Prostate gland (tissue), 2 donors: Measurements from ENCODE around the gene RAB14. TPM values are rescaled to one million over a fixed set of nuclear protein-coding genes. Genes with fewer than 3 reads are reported as not detected.

Experiments used
- DNase-seq: peaks from one replicate; pipeline ENCODE4 v3.0.0-alpha.2; 2019; ENCODE audit warnings: low spot score
- H3K27ac ChIP-seq, 2 donors: fragments of 200-600 bp; sonication (generic); 2 replicates each; pipeline ENCODE4 v1.5.1; 2017 to 2019
- H3K27me3 ChIP-seq: fragments of 200-600 bp; sonication (generic); replicated peaks from 2 replicates; pipeline ENCODE4 v1.5.1; 2019; ENCODE audit not compliant: insufficient read depth
- H3K36me3 ChIP-seq, 2 donors: fragments of 200-600 bp; sonication (generic); 1 replicate in 1 of 2; 2 replicates in 1 of 2; pipeline versions ENCODE4 v1.5.1 to v1.8.1; 2017 to 2019
- H3K4me1 ChIP-seq: fragments of 200-600 bp; sonication (generic); replicated peaks from 2 replicates; pipeline ENCODE4 v1.5.1; 2019
- H3K4me3 ChIP-seq, 2 donors: fragments of 200-600 bp; sonication (generic); 2 replicates each; pipeline ENCODE4 v1.5.1; 2017 to 2019
- H3K9me3 ChIP-seq: fragments of 200-600 bp; sonication (generic); 2 replicates; pipeline ENCODE4 v1.5.1; 2017
- POLR2A ChIP-seq: fragments of 450-650 bp; IDR thresholded peaks from one replicate; pipeline ENCODE4 v1.6.1; 2016; ENCODE audit warnings: antibody characterized with exemption, mild to moderate bottlenecking
- POLR2AphosphoS5 ChIP-seq: sonication (generic); formaldehyde crosslinking; IDR thresholded peaks from one replicate; pipeline ENCODE4 v1.6.1; 2017; ENCODE audit warnings: antibody characterized with exemption
- WGBS: methylation state at CpG from one replicate; pipeline ENCODE4 v1.1.5; 2018; 5-methylcytosine and 5-hydroxymethylcytosine counted together
- intact Hi-C: fragments of 100-400 bp; cut with DNase I; formaldehyde crosslinking; loops from one replicate; pipeline ENCODE4 v1.14.2; 2022
- total RNA-seq, 2 donors: library from RNA; depleted of rRNA; stranded (reverse); fragments of >200 nt; gene quantifications; one replicate each; pipeline ENCODE4 v1.1.0, GENCODE V29; 2016
- TF ChIP-seq, protein P1 (sequence below), 4 experiments: fragments of 200-600 bp in 2 of 4; fragments of 450-650 bp in 2 of 4; sonication (generic) in 2 of 4; IDR thresholded peaks; 1 replicate in 3 of 4; 2 replicates in 1 of 4; pipeline ENCODE4 v1.5.1; 2016 to 2019; ENCODE audit warnings: antibody characterized with exemption in 4 of 4, mild to moderate bottlenecking in 2 of 4, moderate library complexity in 2 of 4

The RAB14 gene
- total RNA-seq, 2 donors from 2014 or later: 42.9 TPM

DNA sequence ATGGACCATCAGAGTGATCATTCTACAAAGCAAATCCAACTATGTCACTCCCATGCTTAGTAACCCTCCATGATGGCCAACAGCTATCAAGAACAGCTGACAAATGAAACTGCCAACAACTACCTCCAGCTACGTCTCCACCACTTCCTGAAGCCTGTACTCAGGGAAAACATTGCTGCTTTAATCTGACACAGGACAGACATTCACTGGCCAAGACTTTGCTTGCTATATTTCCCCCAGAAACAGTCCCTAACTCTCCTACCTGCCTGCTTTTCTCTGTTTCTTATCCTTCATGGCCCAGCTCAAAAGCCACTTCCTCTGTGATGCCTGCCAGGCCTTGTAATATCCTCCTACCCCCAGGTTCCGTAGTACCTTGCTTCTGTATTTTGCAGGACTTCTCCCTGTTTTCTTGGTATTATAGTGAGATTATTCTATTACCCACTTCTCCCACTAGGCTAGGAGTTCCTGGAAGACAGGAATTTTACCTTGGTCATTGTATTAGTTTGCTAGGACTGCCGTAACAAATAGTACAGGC is 14.7 kb upstream of the RAB14 start:
- intact Hi-C loops: no loop called here
- H3K27me3 ChIP-seq: no peaks in the 10 kb centered on the region
- 89% methylated on average over 3 of the region's 3 CpGs for WGBS
- no peak overlapping the region for H3K4me3 ChIP-seq
- H3K27ac ChIP-seq: no peak overlapping the region
- H3K4me1 ChIP-seq: no peaks in the 10 kb centered on the region
- TF ChIP-seq POLR2A (no peak), POLR2AphosphoS5 (no peak)
- TF ChIP-seq, protein P1, sequence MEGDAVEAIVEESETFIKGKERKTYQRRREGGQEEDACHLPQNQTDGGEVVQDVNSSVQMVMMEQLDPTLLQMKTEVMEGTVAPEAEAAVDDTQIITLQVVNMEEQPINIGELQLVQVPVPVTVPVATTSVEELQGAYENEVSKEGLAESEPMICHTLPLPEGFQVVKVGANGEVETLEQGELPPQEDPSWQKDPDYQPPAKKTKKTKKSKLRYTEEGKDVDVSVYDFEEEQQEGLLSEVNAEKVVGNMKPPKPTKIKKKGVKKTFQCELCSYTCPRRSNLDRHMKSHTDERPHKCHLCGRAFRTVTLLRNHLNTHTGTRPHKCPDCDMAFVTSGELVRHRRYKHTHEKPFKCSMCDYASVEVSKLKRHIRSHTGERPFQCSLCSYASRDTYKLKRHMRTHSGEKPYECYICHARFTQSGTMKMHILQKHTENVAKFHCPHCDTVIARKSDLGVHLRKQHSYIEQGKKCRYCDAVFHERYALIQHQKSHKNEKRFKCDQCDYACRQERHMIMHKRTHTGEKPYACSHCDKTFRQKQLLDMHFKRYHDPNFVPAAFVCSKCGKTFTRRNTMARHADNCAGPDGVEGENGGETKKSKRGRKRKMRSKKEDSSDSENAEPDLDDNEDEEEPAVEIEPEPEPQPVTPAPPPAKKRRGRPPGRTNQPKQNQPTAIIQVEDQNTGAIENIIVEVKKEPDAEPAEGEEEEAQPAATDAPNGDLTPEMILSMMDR (IDR thresholded peaks at IDR 0.05): no peak
- H3K9me3 ChIP-seq: no peaks in the 10 kb centered on the region
- DNase-seq: no peak
- no peaks in the 10 kb centered on the region for H3K36me3 ChIP-seq

DNA sequence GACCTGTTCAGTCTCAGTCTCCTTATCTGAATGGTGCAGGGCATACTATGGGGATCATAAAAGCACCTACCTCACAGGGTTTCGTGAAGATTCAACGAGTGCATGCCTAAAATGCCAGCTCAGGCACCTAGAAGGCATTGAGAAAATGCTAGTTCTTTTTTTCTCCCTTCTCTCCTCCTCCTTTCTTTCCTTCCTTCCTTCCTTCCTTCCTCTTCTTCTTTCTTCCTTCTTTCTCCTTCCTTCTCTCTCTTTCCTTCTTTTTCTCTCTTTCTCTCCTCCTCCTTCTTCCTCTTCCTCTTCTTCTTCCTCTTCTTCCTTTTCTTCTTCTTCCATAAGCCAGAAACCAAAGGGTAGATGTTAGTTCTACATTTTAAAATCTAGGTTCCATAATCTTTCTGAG is 12.3 kb upstream of the RAB14 start:
- no peak for DNase-seq
- H3K27ac ChIP-seq: no peak overlapping the region
- WGBS: 66% methylated on average over 2 of the region's 2 CpGs
- H3K4me1 ChIP-seq: no peaks in the 10 kb centered on the region
- H3K36me3 ChIP-seq: no peaks in the 10 kb centered on the region
- intact Hi-C loops: loop anchor here (5.0 kb wide), 2 partner anchors 53 to 103 kb away; partner anchors contain the start of gene GSN
- H3K27me3 ChIP-seq: no peaks in the 10 kb centered on the region
- no peak for TF ChIP-seq POLR2AphosphoS5
- TF ChIP-seq, protein P1 (IDR thresholded peaks at IDR 0.05): no peak
- TF ChIP-seq POLR2A: no peak
- no peaks in the 10 kb centered on the region for H3K9me3 ChIP-seq
- H3K4me3 ChIP-seq: no peak overlapping the region

DNA sequence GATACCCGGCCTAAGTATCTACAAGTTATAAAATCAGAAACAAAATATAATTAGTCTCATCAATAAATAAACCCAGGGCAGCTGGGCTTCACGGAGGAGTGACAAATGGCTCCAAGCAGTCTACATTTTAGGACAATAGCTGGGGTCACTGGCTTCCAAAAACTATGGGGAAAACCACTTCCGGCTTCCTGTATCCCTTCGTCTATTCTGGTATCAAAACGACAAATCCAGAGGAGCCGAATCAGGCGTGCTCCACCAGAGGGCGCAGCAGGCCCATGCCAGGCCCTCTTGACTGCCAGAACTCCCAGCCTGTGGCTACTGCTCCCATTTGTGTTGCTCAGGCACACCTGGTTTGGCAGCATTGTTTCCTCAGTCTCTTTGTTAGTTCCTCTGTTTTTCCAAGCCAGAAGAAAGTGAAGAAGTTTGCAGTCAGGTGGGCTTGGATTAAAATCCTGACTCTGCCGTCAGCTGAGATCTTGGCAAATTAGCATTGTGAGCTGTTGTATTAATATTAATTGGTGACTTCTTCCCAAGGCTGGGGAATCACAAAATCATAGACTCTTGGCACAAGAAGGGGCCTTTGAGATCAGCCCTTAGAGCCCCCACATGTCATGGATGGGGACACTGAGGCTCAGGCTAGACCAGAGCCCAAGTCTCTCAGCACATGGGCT is 11.6 kb upstream of the RAB14 start:
- no peak overlapping the region for H3K27ac ChIP-seq
- TF ChIP-seq POLR2A (no peak), POLR2AphosphoS5 (peak; percentile 67)
- TF ChIP-seq, protein P1 (IDR thresholded peaks at IDR 0.05): peak; percentile 76 to 97 (median 91)
- no peaks in the 10 kb centered on the region for H3K36me3 ChIP-seq
- H3K9me3 ChIP-seq: no peaks in the 10 kb centered on the region
- no peak overlapping the region for H3K4me3 ChIP-seq
- no peaks in the 10 kb centered on the region for H3K4me1 ChIP-seq
- no peaks in the 10 kb centered on the region for H3K27me3 ChIP-seq
- peak; percentile 86 for DNase-seq
- intact Hi-C loops: loop anchor here (2.0 to 5.0 kb wide), 4 partner anchors 54 to 188 kb away; partner anchors contain the start of gene GSN
- 19% methylated on average over 9 of the region's 9 CpGs for WGBS

DNA sequence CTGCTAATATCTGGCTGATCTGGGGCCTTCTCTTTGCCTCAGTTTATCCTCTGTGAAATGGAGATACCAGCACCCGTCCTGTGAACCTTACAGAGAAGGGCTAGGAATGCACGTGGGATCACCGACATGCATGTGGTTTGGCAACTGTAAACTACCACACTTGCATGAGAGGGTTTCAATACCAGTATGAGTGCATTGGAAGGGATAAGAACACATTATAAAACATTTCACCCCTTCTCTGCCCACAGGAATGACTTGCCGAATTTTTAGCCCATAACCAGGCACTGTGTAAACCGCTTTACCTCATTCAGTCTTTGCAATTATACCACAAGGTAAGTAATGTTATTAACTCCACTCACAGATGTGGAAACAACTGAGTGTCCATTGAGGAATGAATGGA is 8.9 kb upstream of the RAB14 start:
- WGBS: 88% methylated on average over 5 of the region's 5 CpGs
- Histone ChIP-seq H3K27me3 (no peaks in the 10 kb centered on the region), H3K4me3 (no peak overlapping the region), H3K9me3 (no peaks in the 10 kb centered on the region), H3K4me1 (no peaks in the 10 kb centered on the region), H3K27ac (no peak overlapping the region), H3K36me3 (no peaks in the 10 kb centered on the region)
- TF ChIP-seq, protein P1 (IDR thresholded peaks at IDR 0.05): no peak
- TF ChIP-seq POLR2A (no peak), POLR2AphosphoS5 (no peak)
- DNase-seq: no peak
- intact Hi-C loops: loop anchor here (5.0 kb wide), 2 partner anchors 57 to 107 kb away; partner anchors contain the start of gene GSN
